ENCODE data around the gene GDPD5.
"Not testable (repeated sequence)": the region's sequence is repeated elsewhere in the genome, so short reads cannot be mapped to it uniquely, and the experiment has no call there.

Gene GDPD5

GRCh38 chr11:75424396-75424795, 101.3 kb downstream of the GDPD5 start:
- DNase-seq: no peak

DNA sequence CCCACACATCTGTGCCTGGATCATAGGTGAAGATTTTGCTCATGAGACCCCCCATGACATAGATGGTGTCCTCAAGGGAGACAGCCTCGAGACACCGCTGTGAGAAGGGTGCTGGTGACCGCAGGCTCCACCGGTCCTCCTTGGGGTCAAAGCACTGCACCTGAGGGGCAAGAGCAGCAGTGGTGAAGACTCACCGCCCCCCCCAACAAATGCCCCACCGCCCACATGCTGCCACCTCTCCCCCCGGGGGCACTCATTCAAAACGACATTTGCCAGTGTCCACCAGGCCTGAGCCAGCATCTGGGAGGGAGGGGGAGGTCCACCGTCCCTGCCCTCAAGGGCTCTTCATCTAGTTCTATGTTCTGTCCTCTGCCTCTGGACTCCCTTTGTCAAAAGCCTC, 102.0 kb downstream of the GDPD5 start:
- no peak for DNase-seq

DNA sequence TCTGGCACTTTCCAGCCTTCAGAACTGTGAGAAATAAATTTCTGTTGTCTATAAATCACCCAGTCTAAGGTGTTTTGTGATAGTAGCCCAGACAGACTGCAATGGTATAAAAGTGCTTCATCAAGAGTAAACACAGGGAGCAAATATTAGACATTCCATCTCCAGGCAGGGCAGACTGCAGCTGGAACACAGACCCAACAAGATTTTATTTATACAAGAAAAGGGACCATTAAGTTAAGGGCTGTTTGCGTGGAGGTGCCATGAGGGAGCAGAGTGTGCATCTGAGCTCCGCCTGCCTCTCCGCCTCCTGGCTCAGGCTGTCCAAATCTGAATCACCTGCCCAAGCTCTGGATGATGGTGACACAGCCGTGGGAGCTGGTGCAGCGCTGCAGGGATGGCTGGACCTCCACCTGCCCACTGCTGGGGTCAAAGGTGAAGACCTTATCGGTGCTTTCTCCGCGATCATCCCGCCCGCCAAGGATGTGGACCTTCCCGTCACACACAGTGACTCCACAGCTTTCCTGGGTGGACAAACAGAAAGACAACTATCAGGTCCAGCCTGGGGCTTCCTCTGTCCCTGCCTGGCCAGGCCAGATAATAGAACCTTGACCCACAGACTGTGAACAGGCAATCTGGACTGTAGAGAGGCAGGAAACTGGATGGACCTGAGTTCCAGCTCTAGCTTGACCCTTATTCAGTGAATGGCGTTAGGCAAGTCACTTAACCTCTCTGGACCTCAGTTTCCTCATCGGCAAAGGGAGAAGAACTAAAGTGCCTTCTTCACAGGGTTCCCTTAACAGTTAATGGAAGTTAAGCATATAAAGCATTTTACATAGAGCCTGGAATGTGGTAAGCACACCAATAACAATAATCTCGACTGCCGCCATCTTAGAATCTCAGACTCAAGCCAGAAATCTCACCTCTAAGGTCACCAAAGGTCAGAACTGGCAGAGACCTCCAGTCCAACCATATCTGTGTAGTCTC, 103.2 kb downstream of the GDPD5 start:
- no peak for DNase-seq

GRCh38 chr11:75421902-75422247, 103.9 kb downstream of the GDPD5 start:
- DNase-seq: no peak

GRCh38 chr11:75421035-75421602, 104.6 kb downstream of the GDPD5 start:
- no peak for DNase-seq

GRCh38 chr11:75420224-75421034, 105.3 kb downstream of the GDPD5 start:
- DNase-seq: no peak

GRCh38 chr11:75413864-75414263, 111.9 kb downstream of the GDPD5 start:
- DNase-seq: no peak

DNA sequence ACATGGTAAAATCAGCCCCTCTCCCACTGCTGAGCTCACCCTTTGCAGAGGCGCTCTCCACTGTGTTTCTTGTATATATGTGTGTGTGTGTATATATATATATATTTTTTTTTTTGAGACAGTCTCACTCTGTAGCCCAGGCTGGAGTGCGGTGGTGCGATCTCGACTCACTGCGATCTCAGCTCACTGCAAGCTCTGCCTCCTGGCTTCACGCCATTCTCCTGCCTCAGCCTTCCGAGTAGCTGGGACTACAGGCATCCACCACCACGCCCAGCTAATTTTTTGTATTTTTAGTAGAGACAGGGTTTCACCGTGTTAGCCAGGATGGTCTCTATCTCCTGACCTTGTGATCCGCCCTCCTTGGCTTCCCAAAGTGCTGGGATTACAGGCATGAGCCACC, 112.6 kb downstream of the GDPD5 start:
- not testable (repeated sequence) for DNase-seq

- DNase-seq: not testable (repeated sequence)
Observed at GRCh38 chr11:75409971-75410370, 115.8 kb downstream of the GDPD5 start.

- DNase-seq: no peak
Observed at GRCh38 chr11:75408957-75409219, 116.9 kb downstream of the GDPD5 start.

GRCh38 chr11:75406338-75406777, 119.4 kb downstream of the GDPD5 start:
- peak; percentile 58 for DNase-seq

DNA sequence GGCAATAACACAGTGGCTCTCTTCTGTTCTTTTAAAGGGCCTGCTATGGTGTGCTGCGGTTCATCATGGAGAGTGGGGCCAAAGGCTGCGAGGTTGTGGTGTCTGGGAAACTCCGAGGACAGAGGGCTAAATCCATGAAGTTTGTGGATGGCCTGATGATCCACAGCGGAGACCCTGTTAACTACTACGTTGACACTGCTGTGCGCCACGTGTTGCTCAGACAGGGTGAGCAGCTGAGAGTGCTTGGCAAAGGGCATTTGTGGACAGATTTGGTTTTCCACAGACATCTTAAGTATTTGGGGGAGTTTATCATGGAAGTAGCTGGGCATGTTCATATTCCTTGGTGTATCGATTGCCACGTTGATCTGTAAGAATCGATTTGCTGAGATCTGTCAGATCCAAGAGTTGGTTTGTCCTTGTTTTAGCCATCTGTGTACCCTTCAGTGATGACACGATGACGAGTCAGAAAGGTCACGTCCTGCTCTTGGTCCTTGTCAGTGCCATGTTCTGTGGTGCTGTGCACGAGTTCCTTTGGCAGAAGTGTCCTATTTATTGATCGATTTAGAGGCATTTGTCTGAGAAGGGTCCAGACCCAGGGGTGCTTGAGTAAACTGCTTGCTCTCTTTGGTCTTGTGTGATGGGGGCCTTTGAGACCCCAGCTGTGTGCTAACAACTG, 121.6 kb downstream of the GDPD5 start:
- no peak for DNase-seq

GRCh38 chr11:75403037-75403436, 122.7 kb downstream of the GDPD5 start:
- DNase-seq: no peak

DNA sequence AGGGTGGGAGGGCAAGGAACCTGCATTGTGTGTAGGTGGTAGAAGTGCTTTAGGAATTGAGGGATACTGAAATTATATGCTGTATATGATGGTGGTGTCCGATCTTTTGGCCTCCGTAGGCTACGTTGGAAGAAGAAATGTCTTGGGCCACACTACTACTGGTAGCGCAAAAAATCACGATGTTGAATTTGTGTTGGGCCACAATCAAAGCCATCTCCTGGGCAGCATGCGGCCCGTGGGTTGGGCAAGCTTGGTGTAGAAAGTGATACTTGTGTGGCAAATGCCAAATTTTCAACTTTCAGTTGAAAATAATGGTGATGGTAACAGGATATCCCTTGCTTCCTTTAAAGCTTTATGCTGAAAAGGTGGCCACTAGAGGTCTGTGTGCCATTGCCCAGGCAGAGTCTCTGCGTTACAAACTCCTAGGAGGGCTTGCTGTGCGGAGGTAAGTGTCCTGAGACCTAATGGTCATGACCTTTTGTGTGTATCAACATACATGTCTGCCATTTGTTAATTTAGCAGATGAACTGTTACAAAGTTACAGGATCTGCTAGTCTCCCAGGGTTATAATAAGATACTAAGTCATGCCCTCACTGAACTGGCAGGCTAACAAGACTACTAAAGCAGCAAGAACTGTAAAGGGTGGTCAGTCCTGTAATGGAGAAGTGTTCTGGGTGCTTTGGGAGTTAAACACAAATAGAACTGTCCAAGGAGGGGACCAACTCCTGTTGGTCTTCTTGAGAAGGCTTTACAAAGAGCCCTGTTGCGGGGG, 123.6 kb downstream of the GDPD5 start:
- DNase-seq: no peak

DNA sequence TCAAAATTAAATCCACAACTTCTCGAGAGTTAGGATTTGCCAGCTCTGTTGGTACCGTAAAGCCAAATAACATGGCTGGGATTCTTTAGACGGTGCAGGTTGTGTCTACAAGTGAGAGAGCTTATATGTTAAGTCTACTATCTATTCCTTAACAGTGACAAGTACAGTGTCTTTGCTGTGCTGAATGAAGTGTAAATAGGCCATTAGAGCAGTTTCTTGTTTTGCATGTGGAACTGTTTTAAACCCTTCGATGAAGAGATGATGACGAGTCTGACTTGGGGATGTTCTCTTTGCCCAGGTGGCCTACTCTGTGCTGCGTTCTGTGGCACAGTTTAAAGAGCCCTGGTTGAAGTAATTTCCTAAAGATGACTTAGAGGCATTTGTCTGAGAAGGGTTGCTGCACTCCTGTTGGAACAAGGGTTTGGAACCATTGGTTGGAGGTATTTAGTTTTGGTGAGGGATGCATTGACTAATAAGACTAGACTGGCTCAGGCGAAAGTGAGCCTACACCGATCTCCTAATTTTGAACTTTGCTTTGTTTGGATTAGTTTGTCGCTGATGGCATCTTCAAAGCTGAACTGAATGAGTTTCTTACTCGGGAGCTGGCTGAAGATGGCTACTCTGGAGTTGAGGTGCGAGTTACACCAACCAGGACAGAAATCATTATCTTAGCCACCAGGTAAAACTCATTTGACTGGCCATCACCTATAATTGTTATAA, 125.4 kb downstream of the GDPD5 start:
- DNase-seq: peak; percentile 32

DNA sequence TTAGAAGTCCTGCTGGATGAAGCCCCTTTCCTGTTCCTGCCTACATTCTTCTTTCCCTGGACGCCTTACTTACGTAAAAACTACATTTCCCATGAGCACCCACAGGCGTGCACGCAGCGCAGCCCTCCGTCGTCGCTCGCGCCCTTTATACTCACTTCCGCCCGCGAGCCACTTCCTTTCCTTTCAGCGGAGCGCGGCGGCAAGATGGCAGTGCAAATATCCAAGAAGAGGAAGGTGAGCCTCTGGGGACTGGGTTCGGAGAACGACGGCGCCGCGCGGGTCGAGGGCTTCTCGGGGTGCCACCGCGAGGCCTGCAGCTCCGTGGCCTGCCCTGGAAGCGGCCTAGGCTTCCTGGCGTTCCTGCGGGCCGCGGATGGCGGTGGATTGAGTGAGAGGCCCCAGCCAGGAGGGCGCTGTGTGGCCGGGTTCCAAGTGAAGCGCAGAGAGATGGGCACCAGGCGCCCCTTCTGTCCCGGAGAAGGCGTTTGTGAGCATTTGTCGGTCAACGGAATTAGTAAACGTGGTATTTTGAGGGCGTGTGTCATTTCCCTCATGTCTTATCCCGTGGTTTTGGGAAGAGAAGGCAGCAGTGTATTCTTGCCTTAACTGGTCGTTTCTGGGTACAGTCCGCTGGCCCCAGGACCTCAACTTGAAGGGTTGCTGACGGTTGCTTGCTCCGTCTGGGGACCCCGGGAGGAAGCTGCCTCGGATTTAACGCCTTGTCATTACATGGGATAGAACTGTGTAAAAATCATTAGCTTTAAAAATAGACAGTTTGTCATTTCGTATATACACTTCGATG, 126.2 kb downstream of the GDPD5 start, which contains the start of gene RPS3:
RPS3 (plus strand) TSS at position 175 of the 802 bp plus-strand sequence; CDS start at position 205, 30 bp downstream.
- peak; percentile 91 for DNase-seq

GRCh38 chr11:75398906-75399305, 126.8 kb downstream of the GDPD5 start:
- no peak for DNase-seq

DNA sequence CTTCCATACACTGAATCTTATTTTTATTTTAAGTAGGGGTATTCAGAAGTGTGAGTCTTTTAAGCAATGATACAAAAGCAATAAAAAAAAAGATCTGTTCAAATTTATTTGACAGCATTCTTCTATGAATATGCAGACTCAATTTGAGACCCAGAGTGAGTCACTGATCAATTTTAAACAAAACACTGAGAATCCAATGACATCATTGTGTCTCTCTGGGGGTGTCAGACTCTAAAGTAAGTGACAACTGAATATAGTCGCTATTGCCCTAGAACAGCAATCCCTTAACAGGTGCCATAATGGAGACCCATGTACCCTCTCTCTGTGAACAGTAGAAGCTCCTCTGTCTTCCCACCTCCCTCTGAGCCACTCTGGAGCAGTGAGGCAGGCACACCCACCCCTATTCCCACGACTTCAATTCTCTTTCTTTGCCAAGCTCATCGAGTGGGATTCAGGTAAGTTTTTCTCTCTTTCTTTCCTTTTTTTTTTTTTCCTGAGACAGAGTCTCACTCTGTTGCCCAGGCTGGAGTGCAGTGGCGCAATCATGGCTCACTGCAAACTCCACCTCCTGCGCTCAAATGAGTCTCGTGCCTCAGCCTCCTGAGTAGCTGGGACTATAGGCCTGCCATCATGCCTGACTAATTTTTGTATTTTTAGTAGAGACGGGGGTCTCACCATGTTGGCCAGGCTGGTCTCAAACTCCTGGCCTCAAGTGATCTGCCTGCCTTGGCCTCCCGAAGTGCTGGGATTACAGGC, 131.5 kb downstream of the GDPD5 start:
- DNase-seq: no peak

DNA sequence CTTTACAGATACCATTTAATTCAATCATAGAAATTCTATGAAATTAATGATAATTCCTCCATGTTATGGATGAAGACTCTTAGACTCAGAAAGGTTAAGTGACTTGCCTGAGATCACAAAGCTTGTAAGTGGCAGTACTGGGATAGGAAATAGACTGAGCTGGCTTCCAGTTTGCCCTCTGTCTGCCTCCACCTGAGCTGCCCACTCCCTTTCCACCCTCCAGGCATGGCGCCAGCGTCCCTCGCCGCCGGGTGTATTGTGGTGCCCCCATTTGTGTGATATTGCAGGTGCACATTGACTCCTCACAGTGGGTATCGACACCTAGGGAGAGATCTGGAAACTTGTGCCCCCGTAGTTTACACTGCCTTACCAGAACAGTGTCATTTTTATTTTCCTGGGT, 135.8 kb downstream of the GDPD5 start:
- no peak for DNase-seq

- DNase-seq: peak; percentile 54
Observed at GRCh38 chr11:75389276-75389605, 136.5 kb downstream of the GDPD5 start.
